H9 (cell line): ENCODE data around the gene CNNM4. TPM values are rescaled to one million over a fixed set of nuclear protein-coding genes. Genes with fewer than 3 reads are reported as not detected.

Experiments
- DNase-seq: peaks from one replicate; pipeline ENCODE4 v3.0.0-alpha.2; 2017
- H2AFZ ChIP-seq: one replicate; pipeline ENCODE4 v1.6.1; 2013; ENCODE audit warnings: mild to moderate bottlenecking, low read length, control low read depth, moderate library complexity
- H2AK5ac ChIP-seq: 2 replicates; pipeline ENCODE4 v1.6.1; 2013; ENCODE audit warnings: low read length, control low read depth, mixed read lengths; ENCODE audit not compliant: insufficient read length
- H2BK120ac ChIP-seq: one replicate; pipeline ENCODE4 v1.6.1; 2013; ENCODE audit warnings: low read depth, mild to moderate bottlenecking, low read length, control low read depth, inconsistent platforms; ENCODE audit not compliant: poor library complexity, severe bottlenecking
- H2BK12ac ChIP-seq: 2 replicates; pipeline ENCODE4 v1.6.1; 2013; ENCODE audit warnings: low read length, control low read depth, mixed read lengths, low read depth; ENCODE audit not compliant: insufficient read length
- H2BK15ac ChIP-seq: 2 replicates; pipeline ENCODE4 v1.6.1; 2013; ENCODE audit warnings: low read depth, low read length, control low read depth
- H2BK20ac ChIP-seq: one replicate; pipeline ENCODE4 v1.6.1; 2013; ENCODE audit warnings: low read depth, mild to moderate bottlenecking, low read length, control low read depth, inconsistent platforms; ENCODE audit not compliant: poor library complexity, severe bottlenecking
- H2BK5ac ChIP-seq: 2 replicates; pipeline ENCODE4 v1.6.1; 2013; ENCODE audit warnings: low read length, control low read depth, mixed read lengths; ENCODE audit not compliant: insufficient read length
- H3K14ac ChIP-seq: 2 replicates; pipeline ENCODE4 v1.6.1; 2013; ENCODE audit warnings: low read length, control low read depth; ENCODE audit not compliant: insufficient read depth
- H3K18ac ChIP-seq: 2 replicates; pipeline ENCODE4 v1.6.1; 2013; ENCODE audit warnings: low read depth, mild to moderate bottlenecking, mixed read lengths, low read length, control low read depth; ENCODE audit not compliant: insufficient read length
- H3K23ac ChIP-seq: 2 replicates; pipeline ENCODE4 v1.6.1; 2013; ENCODE audit warnings: low read length, control low read depth, mixed read lengths, low read depth; ENCODE audit not compliant: insufficient read length
- H3K23me2 ChIP-seq: 2 replicates; pipeline ENCODE4 v1.6.1; 2013; ENCODE audit warnings: low read depth, mild to moderate bottlenecking, mixed read lengths, low read length, control low read depth; ENCODE audit not compliant: insufficient read length, poor library complexity, severe bottlenecking
- H3K27ac ChIP-seq: 2 replicates; pipeline ENCODE4 v1.5.1; 2013; ENCODE audit warnings: low read length, control low read depth, mixed read lengths, low read depth; ENCODE audit not compliant: insufficient read length
- H3K27me3 ChIP-seq: 2 replicates; pipeline ENCODE4 v1.6.1; 2013; ENCODE audit warnings: low read length, control low read depth, inconsistent platforms; ENCODE audit not compliant: insufficient read depth
- H3K4ac ChIP-seq: 2 replicates; pipeline ENCODE4 v1.6.1; 2013; ENCODE audit warnings: low read depth, mild to moderate bottlenecking, control low read depth, inconsistent platforms, low read length, moderate library complexity
- H3K4me1 ChIP-seq: 2 replicates; pipeline ENCODE4 v1.6.1; 2013; ENCODE audit warnings: low read length, control low read depth, inconsistent platforms; ENCODE audit not compliant: insufficient read depth
- H3K4me2 ChIP-seq: 2 replicates; pipeline ENCODE4 v1.6.1; 2013; ENCODE audit warnings: low read length, control low read depth, mixed read lengths; ENCODE audit not compliant: insufficient read length, insufficient read depth
- H3K56ac ChIP-seq: 2 replicates; pipeline ENCODE4 v1.6.1; 2013; ENCODE audit warnings: low read depth, mild to moderate bottlenecking, mixed read lengths, low read length, control low read depth; ENCODE audit not compliant: insufficient read length
- H3K79me1 ChIP-seq: 2 replicates; pipeline ENCODE4 v1.6.1; 2013; ENCODE audit warnings: low read depth, mild to moderate bottlenecking, moderate library complexity, low read length, control low read depth, inconsistent platforms; ENCODE audit not compliant: insufficient read depth, poor library complexity, severe bottlenecking
- H3K79me2 ChIP-seq: 2 replicates; pipeline ENCODE4 v1.6.1; 2013; ENCODE audit warnings: low read length, control low read depth, inconsistent platforms; ENCODE audit not compliant: insufficient read depth
- H3K9ac ChIP-seq: 2 replicates; pipeline ENCODE4 v1.6.1; 2013; ENCODE audit warnings: low read length, control low read depth, mixed read lengths; ENCODE audit not compliant: insufficient read length; ENCODE audit errors: extremely low read depth
- H3K9me3 ChIP-seq: one replicate; pipeline ENCODE4 v1.6.1; 2013; ENCODE audit warnings: low read depth, low read length, inconsistent platforms; ENCODE audit not compliant: control insufficient read depth
- H3T11ph ChIP-seq: one replicate; pipeline ENCODE4 v1.6.1; 2013; ENCODE audit warnings: mild to moderate bottlenecking, low read length, control low read depth, inconsistent platforms
- H4K20me1 ChIP-seq: one replicate; pipeline ENCODE4 v1.6.1; 2013; ENCODE audit not compliant: control insufficient read depth, insufficient read length, insufficient read depth
- H4K5ac ChIP-seq: 2 replicates; pipeline ENCODE4 v1.6.1; 2013; ENCODE audit warnings: low read depth, mild to moderate bottlenecking, mixed read lengths, low read length, control low read depth; ENCODE audit not compliant: insufficient read length
- H4K8ac ChIP-seq: replicated peaks from 2 replicates; pipeline ENCODE4 v1.6.1; 2013; ENCODE audit warnings: low read length, control low read depth, mixed read lengths, low read depth; ENCODE audit not compliant: insufficient read length
- H4K91ac ChIP-seq: 2 replicates; pipeline ENCODE4 v1.6.1; 2013; ENCODE audit warnings: low read depth, mild to moderate bottlenecking, moderate library complexity, mixed read lengths, low read length, control low read depth; ENCODE audit not compliant: insufficient read length
- H3K27ac Mint-ChIP-seq, 3 experiments: 2 replicates in 2 of 3; 3 replicates in 1 of 3; pipeline ENCODE4 v1.8.0; 2020 to 2021; ENCODE audit warnings: mixed read lengths in 3 of 3, mild to moderate bottlenecking in 1 of 3, moderate library complexity in 1 of 3
- H3K27me3 Mint-ChIP-seq: 2 replicates; pipeline ENCODE4 v1.8.0; 2021; ENCODE audit warnings: low read depth, mild to moderate bottlenecking, moderate library complexity, mixed read lengths
- H3K36me3 Mint-ChIP-seq, 3 experiments: 2 replicates in 2 of 3; 3 replicates in 1 of 3; pipeline ENCODE4 v1.8.0; 2020 to 2021; ENCODE audit warnings: low read depth in 3 of 3, mixed read lengths in 3 of 3; ENCODE audit not compliant: insufficient read depth in 1 of 3
- H3K4me1 Mint-ChIP-seq, 2 experiments: 2 replicates each; pipeline ENCODE4 v1.8.0; 2020; ENCODE audit warnings: mixed read lengths in 2 of 2
- H3K4me3 Mint-ChIP-seq, 2 experiments: 2 replicates in 1 of 2; 3 replicates in 1 of 2; pipeline ENCODE4 v1.8.0; 2020 to 2021; ENCODE audit warnings: mild to moderate bottlenecking in 2 of 2, mixed read lengths in 2 of 2, moderate library complexity in 1 of 2
- H3K9me3 Mint-ChIP-seq, 2 experiments: 2 replicates in 1 of 2; 3 replicates in 1 of 2; pipeline ENCODE4 v1.8.0; 2020; ENCODE audit warnings: mild to moderate bottlenecking in 2 of 2, mixed read lengths in 2 of 2, moderate library complexity in 1 of 2
- CTCF ChIP-seq: fragments of 200-600 bp; sonication (generic); conservative IDR thresholded peaks from 3 replicates; pipeline ENCODE4 v1.8.0; 2021; ENCODE audit warnings: antibody characterized with exemption, mild to moderate bottlenecking
- WGBS: extraction: QIAGEN DNeasy Blood & Tissue Kit; methylation state at CpG from one replicate; pipeline ENCODE4 v1.1.7; 2013; ENCODE audit warnings: missing lambda C conversion rate, low lambda C conversion rate, mixed read lengths; ENCODE audit not compliant: insufficient read length; ENCODE audit errors: extremely low coverage; 5-methylcytosine and 5-hydroxymethylcytosine counted together
- total RNA-seq: library from RNA; stranded (reverse); gene quantifications from 2 replicates; pipeline ENCODE4 v1.2.1, GENCODE V29; 2021

CNNM4 gene
- total RNA-seq, 1 experiment from 2014 or later, result 8.5 TPM

DNA sequence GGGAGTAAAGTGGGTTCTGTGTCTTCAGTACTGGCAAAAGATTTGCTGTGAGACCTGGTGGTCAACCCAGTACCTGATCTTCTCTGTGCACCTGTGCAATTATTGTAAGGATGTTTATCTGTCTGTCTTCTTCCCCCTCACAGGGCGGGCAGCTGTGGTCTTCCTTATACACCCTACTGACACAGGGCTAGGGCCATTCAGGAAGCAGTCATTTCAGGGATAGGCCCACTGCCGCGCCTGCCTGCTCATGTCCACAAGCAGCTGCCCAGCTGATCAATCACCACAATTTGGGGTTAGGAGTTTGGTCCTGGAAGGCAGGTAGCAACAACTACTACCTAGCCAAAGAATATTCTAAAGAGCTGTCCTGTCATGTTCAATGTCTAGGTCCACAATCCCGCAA is 1.2 kb upstream of the CNNM4 start:
- Mint-ChIP-seq H3K9me3 (no peaks in the 10 kb centered on the region), H3K4me1 (peaks cover 44 to 51% of the 10 kb centered on the region in 2 experiments), H3K36me3 (no peaks in the 10 kb centered on the region), H3K27ac (no peak overlapping the region), H3K27me3 (peaks cover 19% of the 10 kb centered on the region), H3K4me3 (peak overlapping the region in 1 of 2 experiments; percentile 78; a peak in 3 of 5 replicates)
- no peak overlapping the region for H2AK5ac ChIP-seq
- no peak overlapping the region for H3K23ac ChIP-seq
- H3K27ac ChIP-seq, result no peak overlapping the region
- no peaks in the 10 kb centered on the region for H3K79me1 ChIP-seq
- no peak overlapping the region for H4K91ac ChIP-seq
- H4K20me1 ChIP-seq, result no peaks in the 10 kb centered on the region
- H3T11ph ChIP-seq, result no peak overlapping the region
- H3K79me2 ChIP-seq, result no peaks in the 10 kb centered on the region
- peaks cover 8% of the 10 kb centered on the region; the same call in 1 of the 2 replicates for H3K4me1 ChIP-seq
- no peak overlapping the region for H3K9ac ChIP-seq
- no peak for TF ChIP-seq CTCF
- H3K14ac ChIP-seq, result no peak overlapping the region
- H3K56ac ChIP-seq, result no peak overlapping the region
- H3K4ac ChIP-seq, result no peak overlapping the region
- H2BK15ac ChIP-seq, result no peak overlapping the region
- no peak overlapping the region for H3K4me2 ChIP-seq
- no peak overlapping the region for H4K8ac ChIP-seq
- peaks cover 17% of the 10 kb centered on the region for H3K23me2 ChIP-seq
- DNase-seq, result no peak
- WGBS, result no CpG with 5 or more reads among the region's 4 CpGs
- H2BK120ac ChIP-seq, result no peak overlapping the region
- H3K9me3 ChIP-seq, result no peaks in the 10 kb centered on the region
- H2BK20ac ChIP-seq, result no peak overlapping the region
- H3K18ac ChIP-seq, result no peak overlapping the region
- no peak overlapping the region for H2BK12ac ChIP-seq
- H3K27me3 ChIP-seq, result peaks cover 2% of the 10 kb centered on the region; the same call in 1 of the 2 replicates
- H4K5ac ChIP-seq, result no peak overlapping the region
- no peak overlapping the region for H2AFZ ChIP-seq
- H2BK5ac ChIP-seq, result no peak overlapping the region
